Gastrocnemius medialis (tissue), 4 donors: ENCODE results near the gene SHOC2.

Source experiments
- POLR2A ChIP-seq, 2 donors: fragments of 450-650 bp; IDR thresholded peaks; one replicate each; pipeline ENCODE4 v1.6.1; 2017; ENCODE audit warnings: antibody characterized with exemption in 2 of 2, mild to moderate bottlenecking in 2 of 2, moderate library complexity in 2 of 2
- TF ChIP-seq, protein P1 (sequence below), 5 experiments: fragments of 450-650 bp in 3 of 5; fragments of 200-600 bp in 2 of 5; sonication (generic) in 2 of 5; IDR thresholded peaks in 4 of 5; conservative IDR thresholded peaks in 1 of 5; 1 replicate in 4 of 5; 2 replicates in 1 of 5; pipeline ENCODE4 v1.5.1; 2016 to 2019; ENCODE audit warnings: antibody characterized with exemption in 5 of 5, mild to moderate bottlenecking in 3 of 5, moderate library complexity in 3 of 5

DNA sequence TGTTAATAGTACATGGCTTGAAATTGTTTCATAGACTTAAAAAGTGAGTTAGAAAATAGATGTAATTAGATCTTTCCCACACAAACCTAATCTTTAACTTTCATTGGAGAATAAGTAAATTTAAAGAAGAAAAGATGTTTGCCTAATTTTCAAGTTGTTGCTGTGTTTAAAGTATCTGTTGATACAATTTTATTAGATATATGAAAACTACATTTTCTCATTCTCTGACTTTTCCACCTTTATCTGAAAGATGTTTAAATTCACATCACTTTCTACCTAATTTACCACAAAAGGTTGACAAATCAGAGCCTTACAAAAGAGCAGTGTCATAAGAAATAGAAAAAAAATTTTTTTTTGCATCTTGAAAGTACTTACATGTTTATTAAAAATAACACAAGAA, 45.8 kb downstream of the SHOC2 start:
- TF ChIP-seq POLR2A (IDR thresholded peaks at IDR 0.05) = no peak
- TF ChIP-seq, protein P1, sequence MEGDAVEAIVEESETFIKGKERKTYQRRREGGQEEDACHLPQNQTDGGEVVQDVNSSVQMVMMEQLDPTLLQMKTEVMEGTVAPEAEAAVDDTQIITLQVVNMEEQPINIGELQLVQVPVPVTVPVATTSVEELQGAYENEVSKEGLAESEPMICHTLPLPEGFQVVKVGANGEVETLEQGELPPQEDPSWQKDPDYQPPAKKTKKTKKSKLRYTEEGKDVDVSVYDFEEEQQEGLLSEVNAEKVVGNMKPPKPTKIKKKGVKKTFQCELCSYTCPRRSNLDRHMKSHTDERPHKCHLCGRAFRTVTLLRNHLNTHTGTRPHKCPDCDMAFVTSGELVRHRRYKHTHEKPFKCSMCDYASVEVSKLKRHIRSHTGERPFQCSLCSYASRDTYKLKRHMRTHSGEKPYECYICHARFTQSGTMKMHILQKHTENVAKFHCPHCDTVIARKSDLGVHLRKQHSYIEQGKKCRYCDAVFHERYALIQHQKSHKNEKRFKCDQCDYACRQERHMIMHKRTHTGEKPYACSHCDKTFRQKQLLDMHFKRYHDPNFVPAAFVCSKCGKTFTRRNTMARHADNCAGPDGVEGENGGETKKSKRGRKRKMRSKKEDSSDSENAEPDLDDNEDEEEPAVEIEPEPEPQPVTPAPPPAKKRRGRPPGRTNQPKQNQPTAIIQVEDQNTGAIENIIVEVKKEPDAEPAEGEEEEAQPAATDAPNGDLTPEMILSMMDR (IDR thresholded peaks at IDR 0.05 in 4 of 5, conservative IDR thresholded peaks at IDR 0.05 in 1 of 5) = no peak
